HEK293 (cell line): ENCODE data around the gene SPECC1.

Experiments
- ELK4 ChIP-seq: IDR thresholded peaks from 2 replicates; pipeline ENCODE4 v1.6.1; 2011; ENCODE audit warnings: mild to moderate bottlenecking, low read depth, low read length, borderline replicate concordance
- IKZF3 ChIP-seq: fragments of 450-650 bp; IDR thresholded peaks from 2 replicates; pipeline ENCODE4 v1.5.0; 2018; ENCODE audit warnings: missing biosample characterization, mild to moderate bottlenecking, missing genetic modification characterization, moderate library complexity
- REST ChIP-seq: fragments of 450-650 bp; formaldehyde crosslinking; IDR thresholded peaks from 2 replicates; pipeline ENCODE4 v1.5.1; 2016; ENCODE audit warnings: missing biosample characterization, missing genetic modification characterization
- SCRT1 ChIP-seq: fragments of 450-650 bp; formaldehyde crosslinking; IDR thresholded peaks from 2 replicates; pipeline ENCODE4 v1.5.1; 2016; ENCODE audit warnings: missing biosample characterization, missing genetic modification characterization, borderline replicate concordance
- SCRT2 ChIP-seq: fragments of 450-650 bp; formaldehyde crosslinking; IDR thresholded peaks from 2 replicates; pipeline ENCODE4 v1.5.1; 2016; ENCODE audit warnings: missing biosample characterization, missing genetic modification characterization
- ZBTB1 ChIP-seq: fragments of 450-650 bp; formaldehyde crosslinking; IDR thresholded peaks from 2 replicates; pipeline ENCODE4 v1.5.1; 2016; ENCODE audit warnings: missing biosample characterization, missing genetic modification characterization
- ZBTB49 ChIP-seq: fragments of 450-650 bp; formaldehyde crosslinking; IDR thresholded peaks from 2 replicates; pipeline ENCODE4 v1.5.1; 2016; ENCODE audit warnings: missing biosample characterization, missing genetic modification characterization, low read depth
- ZBTB6 ChIP-seq: fragments of 450-650 bp; formaldehyde crosslinking; IDR thresholded peaks from 2 replicates; pipeline ENCODE4 v1.5.1; 2017; ENCODE audit warnings: missing biosample characterization, missing genetic modification characterization
- ZNF114 ChIP-seq: fragments of 450-650 bp; formaldehyde crosslinking; IDR thresholded peaks from 2 replicates; pipeline ENCODE4 v1.5.0; 2017; ENCODE audit warnings: missing biosample characterization, missing genetic modification characterization
- ZNF398 ChIP-seq: fragments of 450-650 bp; formaldehyde crosslinking; IDR thresholded peaks from 2 replicates; pipeline ENCODE4 v1.5.1; 2017; ENCODE audit warnings: missing biosample characterization, missing genetic modification characterization
- ZNF423 ChIP-seq: fragments of 450-650 bp; formaldehyde crosslinking; IDR thresholded peaks from 2 replicates; pipeline ENCODE4 v1.5.1; 2016; ENCODE audit warnings: missing biosample characterization, missing genetic modification characterization
- ZNF501 ChIP-seq: fragments of 450-650 bp; formaldehyde crosslinking; IDR thresholded peaks from 2 replicates; pipeline ENCODE4 v1.5.1; 2016; ENCODE audit warnings: missing biosample characterization, missing genetic modification characterization
- ZNF518A ChIP-seq: fragments of 450-650 bp; formaldehyde crosslinking; conservative IDR thresholded peaks from 2 replicates; pipeline ENCODE4 v1.5.1; 2016; ENCODE audit warnings: low read depth, missing biosample characterization, missing genetic modification characterization
- ZNF521 ChIP-seq: fragments of 450-650 bp; formaldehyde crosslinking; IDR thresholded peaks from 2 replicates; pipeline ENCODE4 v1.5.1; 2017; ENCODE audit warnings: missing biosample characterization, mild to moderate bottlenecking, missing genetic modification characterization
- ZNF571 ChIP-seq: fragments of 450-650 bp; formaldehyde crosslinking; IDR thresholded peaks from 2 replicates; pipeline ENCODE4 v1.5.0; 2017; ENCODE audit warnings: missing biosample characterization, missing genetic modification characterization
- ZNF658 ChIP-seq: fragments of 450-650 bp; formaldehyde crosslinking; IDR thresholded peaks from 2 replicates; pipeline ENCODE4; 2016; ENCODE audit warnings: missing biosample characterization, missing genetic modification characterization
- ZNF704 ChIP-seq: fragments of 450-650 bp; formaldehyde crosslinking; IDR thresholded peaks from 2 replicates; pipeline ENCODE4 v1.5.1; 2016; ENCODE audit warnings: missing biosample characterization, missing genetic modification characterization

SPECC1 gene

GRCh38 chr17:19992803-19993713 is 16.1 kb upstream of the SPECC1 start (continued):
- TF ChIP-seq REST (tag by site-specific recombination) = peak; percentile 52; the same call in 1 of the 2 replicates
- TF ChIP-seq ZNF423 (tag by site-specific recombination) = no peak
- no peak for TF ChIP-seq ZNF571 (tag by site-specific recombination)
- no peak for TF ChIP-seq ZNF114 (tag by site-specific recombination)
- no peak for TF ChIP-seq ZNF658 (tag by site-specific recombination)
- no peak for TF ChIP-seq ZBTB1 (tag by site-specific recombination)
- TF ChIP-seq ZNF501 (tag by site-specific recombination) = peak; percentile 53; the same call in 1 of the 2 replicates
- TF ChIP-seq IKZF3 (tag by site-specific recombination) = peak; percentile 74
- no peak for TF ChIP-seq ZNF398
- TF ChIP-seq ZBTB49 = no peak
- TF ChIP-seq SCRT2 (tag by site-specific recombination) = peak; percentile 93
- TF ChIP-seq ZNF518A (tag by site-specific recombination) = no peak
- TF ChIP-seq ELK4 = no peak
- TF ChIP-seq ZNF704 (tag by site-specific recombination) = no peak
- peak; percentile 98 for TF ChIP-seq ZBTB6 (tag by site-specific recombination)
- peak; percentile 66; the same call in 1 of the 2 replicates for TF ChIP-seq SCRT1 (tag by site-specific recombination)
- no peak for TF ChIP-seq ZNF521 (tag by site-specific recombination)
